IMR-90 (cell line): Measurements from ENCODE around the gene RAET1E. TPM values are rescaled to one million over a fixed set of nuclear protein-coding genes. Genes with fewer than 3 reads are reported as not detected.
A peak's percentile ranks its signal among the peaks of the same experiment; 100 is the strongest.

ENCODE experiments used
- ATAC-seq: fragments of 200-7000 bp; cut with Tn5 transposase; 2 replicates; pipeline ENCODE4 v1.9.1; 2020; ENCODE audit warnings: low read depth, mild to moderate bottlenecking, moderate library complexity
- BruUV-seq: library from RNA; stranded (reverse); fragments of 400-500 nt; replicated peaks from 2 replicates; lab custom pipeline; 2021; lab: Mats Ljungman, UMichigan
- CTCF ChIA-PET: fragments of 300-600 bp; formaldehyde crosslinking; extraction: SDS; loops from one replicate; lab custom pipeline; 2021; ENCODE audit warnings: antibody characterized with exemption; lab: Yijun Ruan, JAX
- POLR2A ChIA-PET: fragments of 300-600 bp; sonication (Branson Sonifier 250); formaldehyde crosslinking; loops from one replicate; lab custom pipeline; 2022; ENCODE audit warnings: antibody characterized with exemption; ENCODE audit not compliant: unreplicated experiment; lab: Charles Lee
- DNase-seq: peaks from one replicate; pipeline ENCODE4 v3.0.0; 2013
- H2AFZ ChIP-seq: replicated peaks from 2 replicates; pipeline ENCODE3; 2013; ENCODE audit warnings: low read length, mild to moderate bottlenecking; ENCODE audit not compliant: poor library complexity
- H2AK5ac ChIP-seq: 2 replicates; pipeline ENCODE4 v1.6.1; 2013; ENCODE audit warnings: low read depth, low read length, inconsistent platforms
- H2AK9ac ChIP-seq: replicated peaks from 2 replicates; pipeline ENCODE3; 2013; ENCODE audit warnings: mild to moderate bottlenecking, low read depth, low read length, moderate library complexity; ENCODE audit not compliant: poor library complexity
- H2BK120ac ChIP-seq: 2 replicates; pipeline ENCODE4 v1.6.1; 2013; ENCODE audit warnings: low read depth, low read length, inconsistent platforms
- H2BK15ac ChIP-seq: 3 replicates; pipeline ENCODE4 v1.6.1; 2013; ENCODE audit warnings: low read depth, low read length, inconsistent platforms
- H2BK20ac ChIP-seq: 2 replicates; pipeline ENCODE4 v1.6.1; 2013; ENCODE audit warnings: low read depth, mild to moderate bottlenecking, inconsistent platforms, low read length, moderate library complexity
- H2BK5ac ChIP-seq: 2 replicates; pipeline ENCODE4 v1.6.1; 2013; ENCODE audit warnings: mild to moderate bottlenecking, low read depth, low read length, inconsistent platforms; ENCODE audit not compliant: poor library complexity, severe bottlenecking
- H3K14ac ChIP-seq: replicated peaks from 2 replicates; pipeline ENCODE4 v1.6.1; 2013; ENCODE audit warnings: low read depth, low read length, inconsistent platforms
- H3K18ac ChIP-seq: 2 replicates; pipeline ENCODE4 v1.6.1; 2013; ENCODE audit warnings: low read depth, low read length, control low read depth
- H3K23ac ChIP-seq: 2 replicates; pipeline ENCODE4 v1.6.1; 2013; ENCODE audit warnings: low read depth, low read length, inconsistent platforms
- H3K27ac ChIP-seq: 2 replicates; pipeline ENCODE4 v1.5.1; 2013; ENCODE audit warnings: mild to moderate bottlenecking, control low read depth, low read length; ENCODE audit not compliant: insufficient read depth
- H3K27me3 ChIP-seq: 2 replicates; pipeline ENCODE4 v1.6.1; 2013; ENCODE audit warnings: low read length; ENCODE audit not compliant: control insufficient read depth, insufficient read depth
- H3K36me3 ChIP-seq: 2 replicates; pipeline ENCODE4 v1.6.1; 2013; ENCODE audit warnings: low read length, mixed read lengths; ENCODE audit not compliant: control insufficient read depth, insufficient read depth
- H3K4ac ChIP-seq: 2 replicates; pipeline ENCODE4 v1.6.1; 2013; ENCODE audit warnings: low read depth, low read length, inconsistent platforms
- H3K4me1 ChIP-seq: 2 replicates; pipeline ENCODE4 v1.6.1; 2013; ENCODE audit warnings: low read length, mixed read lengths; ENCODE audit not compliant: control insufficient read depth, insufficient read depth
- H3K4me2 ChIP-seq: 2 replicates; pipeline ENCODE4 v1.6.1; 2013; ENCODE audit warnings: low read depth, mild to moderate bottlenecking, control low read depth, low read length, moderate library complexity
- H3K4me3 ChIP-seq: 2 replicates; pipeline ENCODE4 v1.5.1; 2013; ENCODE audit warnings: low read depth, mild to moderate bottlenecking, control low read depth, low read length, moderate library complexity; ENCODE audit not compliant: insufficient read depth
- H3K56ac ChIP-seq: 2 replicates; pipeline ENCODE4 v1.6.1; 2013; ENCODE audit warnings: low read length, inconsistent platforms; ENCODE audit not compliant: insufficient read depth; ENCODE audit errors: extremely low read depth
- H3K79me1 ChIP-seq, 2 experiments: 2 replicates each; pipeline ENCODE4 v1.6.1; 2013; ENCODE audit warnings: low read length in 2 of 2, inconsistent platforms in 1 of 2, low read depth in 1 of 2
- H3K9ac ChIP-seq: 2 replicates; pipeline ENCODE4 v1.6.1; 2013; ENCODE audit warnings: low read depth, low read length, control low read depth
- H3K9me1 ChIP-seq: 2 replicates; pipeline ENCODE4 v1.6.1; 2013; ENCODE audit warnings: low read length, inconsistent platforms; ENCODE audit not compliant: insufficient read depth
- H3K9me3 ChIP-seq: 2 replicates; pipeline ENCODE4 v1.6.1; 2013; ENCODE audit warnings: low read length; ENCODE audit not compliant: control insufficient read depth, insufficient read depth
- H4K20me1 ChIP-seq: 2 replicates; pipeline ENCODE4 v1.6.1; 2013; ENCODE audit warnings: low read length, inconsistent platforms; ENCODE audit not compliant: insufficient read depth
- H4K5ac ChIP-seq: 2 replicates; pipeline ENCODE4 v1.6.1; 2013; ENCODE audit warnings: mild to moderate bottlenecking, low read depth, low read length, control low read depth
- H4K8ac ChIP-seq, 2 experiments: 2 replicates each; pipeline ENCODE4 v1.6.1; 2013; ENCODE audit warnings: low read depth in 2 of 2, low read length in 2 of 2, control low read depth in 1 of 2, inconsistent platforms in 1 of 2
- H4K91ac ChIP-seq: 2 replicates; pipeline ENCODE4 v1.6.1; 2013; ENCODE audit warnings: low read depth, low read length, inconsistent platforms; ENCODE audit not compliant: insufficient read depth
- ELK1 ChIP-seq: fragments of 150-350 bp; IDR thresholded peaks from 2 replicates; pipeline ENCODE4 v1.6.1; 2016; ENCODE audit warnings: low read depth, mild to moderate bottlenecking, low read length, moderate library complexity, borderline replicate concordance
- FOS ChIP-seq: fragments of 150-350 bp; IDR thresholded peaks from 2 replicates; pipeline ENCODE4 v1.6.1; 2016; ENCODE audit warnings: low read depth, low read length
- MAZ ChIP-seq: IDR thresholded peaks from 2 replicates; pipeline ENCODE4 v1.6.1; 2012; ENCODE audit warnings: low read depth, mild to moderate bottlenecking, low read length, improper control_type of control experiment, moderate library complexity, borderline replicate concordance
- MXI1 ChIP-seq: IDR thresholded peaks from 2 replicates; pipeline ENCODE4 v1.6.1; 2012; ENCODE audit warnings: low read depth, mild to moderate bottlenecking, low read length, moderate library complexity, borderline replicate concordance
- NFE2L2 ChIP-seq: fragments of 150-350 bp; IDR thresholded peaks from 2 replicates; pipeline ENCODE4 v1.6.1; 2016; ENCODE audit warnings: low read depth, mild to moderate bottlenecking, low read length
- POLR2A ChIP-seq: IDR thresholded peaks from 2 replicates; pipeline ENCODE4 v1.6.1; 2012; ENCODE audit warnings: mild to moderate bottlenecking, low read depth, low read length
- RAD21 ChIP-seq: IDR thresholded peaks from 2 replicates; pipeline ENCODE4 v1.6.1; 2012; ENCODE audit warnings: low read length, improper control_type of control experiment
- RFX5 ChIP-seq: IDR thresholded peaks from 2 replicates; pipeline ENCODE4 v1.8.0; 2012; ENCODE audit warnings: low read depth, mild to moderate bottlenecking, low read length, moderate library complexity
- USF2 ChIP-seq: fragments of 150-350 bp; IDR thresholded peaks from 2 replicates; pipeline ENCODE4 v1.6.1; 2017; ENCODE audit warnings: mild to moderate bottlenecking, antibody characterized with exemption, low read length, low read depth
- WGBS, 2 experiments: methylation state at CpG; one replicate each; pipeline versions ENCODE4 v1.1.5 to v1.1.7; 2013; ENCODE audit warnings: missing lambda C conversion rate in 2 of 2; ENCODE audit not compliant: insufficient read length in 1 of 2; ENCODE audit errors: extremely low coverage in 2 of 2; 5-methylcytosine and 5-hydroxymethylcytosine counted together
- dilution Hi-C: fragments of 300-500 bp; cut with HindIII; formaldehyde crosslinking; loops from one replicate; pipeline ENCODE4 v1.14.3; 2018; ENCODE audit warnings: low sequenced_read_pairs; ENCODE audit not compliant: unreplicated experiment
- in situ Hi-C: fragments of 300-500 bp; cut with MboI; formaldehyde crosslinking; loops from 3 replicates; pipeline ENCODE4 v1.14.3; 2019; ENCODE audit warnings: low sequenced_read_pairs, inconsistent platforms, mixed read lengths
- intact Hi-C: fragments of 100-400 bp; cut with micrococcal nuclease; formaldehyde crosslinking; loops from 2 replicates; pipeline ENCODE4 v1.10.0; 2022
- polyA plus RNA-seq, 3 experiments: library from polyadenylated mRNA; depleted of rRNA; stranded (reverse); fragments of >200 nt; gene quantifications; 2 replicates each; pipeline ENCODE4 v1.2.3, GENCODE V29; 2012; ENCODE audit warnings: low replicate concordance in 1 of 3
- total RNA-seq: library from RNA; depleted of rRNA; stranded (reverse); fragments of >200 nt; gene quantifications from 2 replicates; pipeline ENCODE4 v1.2.3, GENCODE V29; 2012

Gene RAET1E
- total and polyA plus RNA-seq, 2 of the 4 experiments (the other 2 are of a cell fraction), result not detected

- H3K9me1 ChIP-seq, result no peaks in the 10 kb centered on the region
- no peak within 1 kb of the TSS for H2AK5ac ChIP-seq
- peak within 1 kb of the TSS; percentile 77 for H3K4me2 ChIP-seq
- peaks cover 4% of the 10 kb centered on the region; the same call in 1 of the 2 replicates for H3K4me1 ChIP-seq
- H2BK20ac ChIP-seq, result no peak within 1 kb of the TSS
- BruUV-seq, result no TSS peak
- H3K9ac ChIP-seq, result peak within 1 kb of the TSS; percentile 52
- POLR2A ChIA-PET, result no interaction called here
- peak within 1 kb of the TSS; percentile 8; the same call in 1 of the 2 replicates for H3K27ac ChIP-seq
- H3K4me3 ChIP-seq, result peak within 1 kb of the TSS; percentile 60
- peak; percentile 97 for ATAC-seq
- no peaks in the 10 kb centered on the region for H3K9me3 ChIP-seq
- H3K36me3 ChIP-seq, result no peaks in the 10 kb centered on the region
- H4K8ac ChIP-seq, result peak within 1 kb of the TSS; percentile 39 to 70; a peak in 2 of 4 replicates
- H2BK120ac ChIP-seq, result no peak within 1 kb of the TSS
- H3K23ac ChIP-seq, result peak within 1 kb of the TSS; percentile 40; the same call in 1 of the 2 replicates
- no peak within 1 kb of the TSS for H2BK15ac ChIP-seq
- H2AK9ac ChIP-seq, result peak within 1 kb of the TSS; percentile 23
- intact Hi-C loops (no loop called here), in situ Hi-C loops (loop anchor here (25.0 kb wide), 1 partner anchor 395 kb away; no protein-coding TSS in a partner anchor), dilution Hi-C loops (no loop called here)
- H3K14ac ChIP-seq, result peak within 1 kb of the TSS; percentile 49; the same call in 1 of the 2 replicates
- no peak within 1 kb of the TSS for H4K91ac ChIP-seq
- peak within 1 kb of the TSS; percentile 58; the same call in 1 of the 2 replicates for H3K4ac ChIP-seq
- 0 out of 2 replicates have a peak within 1 kb of the TSS, but pooled peaks have one; percentile 50 for H3K56ac ChIP-seq
- H4K5ac ChIP-seq, result no peak within 1 kb of the TSS
- CTCF ChIA-PET, result no interaction called here
- H2BK5ac ChIP-seq, result peak within 1 kb of the TSS; percentile 9
- TF ChIP-seq POLR2A (peak; percentile 83), NFE2L2 (no peak), MAZ (no peak), RFX5 (no peak), RAD21 (no peak; the same call in 1 of the 2 replicates), FOS (0 out of 2 replicates have a peak, but pooled peaks have one; percentile 4), MXI1 (no peak; the same call in 1 of the 2 replicates), ELK1 (no peak), USF2 (peak; percentile 55; the same call in 1 of the 2 replicates)
- H3K79me1 ChIP-seq, result peaks cover 0 to 2% of the 10 kb centered on the region in 2 experiments; a peak in 1 of 4 replicates
- no peaks in the 10 kb centered on the region for H4K20me1 ChIP-seq
- peak; percentile 95 for DNase-seq
- peak within 1 kb of the TSS; percentile 98 for H2AFZ ChIP-seq
- no peak within 1 kb of the TSS for H3K18ac ChIP-seq
- 2% methylated on average over 10 of the region's 62 CpGs; no CpG with 5 or more reads in 1 of the 2 experiments for WGBS, 2 experiments
- peaks cover 34% of the 10 kb centered on the region for H3K27me3 ChIP-seq
Measured at GRCh38 chr6:149941583-149942460, 43.9 kb upstream of the RAET1E start, which contains the start of gene ULBP2. TSS of gene ULBP2 (plus strand) at chr6:149942014. CDS start at chr6:149942073, 59 bp downstream.
